HG03139 (cell line): ENCODE results near the gene ERC2.
A peak's percentile ranks its signal among the peaks of the same experiment; 100 is the strongest.
"Not testable (repeated sequence)": the region's sequence is repeated elsewhere in the genome, so short reads cannot be mapped to it uniquely, and the experiment has no call there.

Source experiments
- ATAC-seq: cut with Tn5 transposase; IDR thresholded peaks from one replicate; pipeline ENCODE4 v1.9.1; 2021; ENCODE audit not compliant: unreplicated experiment

ERC2 gene

DNA sequence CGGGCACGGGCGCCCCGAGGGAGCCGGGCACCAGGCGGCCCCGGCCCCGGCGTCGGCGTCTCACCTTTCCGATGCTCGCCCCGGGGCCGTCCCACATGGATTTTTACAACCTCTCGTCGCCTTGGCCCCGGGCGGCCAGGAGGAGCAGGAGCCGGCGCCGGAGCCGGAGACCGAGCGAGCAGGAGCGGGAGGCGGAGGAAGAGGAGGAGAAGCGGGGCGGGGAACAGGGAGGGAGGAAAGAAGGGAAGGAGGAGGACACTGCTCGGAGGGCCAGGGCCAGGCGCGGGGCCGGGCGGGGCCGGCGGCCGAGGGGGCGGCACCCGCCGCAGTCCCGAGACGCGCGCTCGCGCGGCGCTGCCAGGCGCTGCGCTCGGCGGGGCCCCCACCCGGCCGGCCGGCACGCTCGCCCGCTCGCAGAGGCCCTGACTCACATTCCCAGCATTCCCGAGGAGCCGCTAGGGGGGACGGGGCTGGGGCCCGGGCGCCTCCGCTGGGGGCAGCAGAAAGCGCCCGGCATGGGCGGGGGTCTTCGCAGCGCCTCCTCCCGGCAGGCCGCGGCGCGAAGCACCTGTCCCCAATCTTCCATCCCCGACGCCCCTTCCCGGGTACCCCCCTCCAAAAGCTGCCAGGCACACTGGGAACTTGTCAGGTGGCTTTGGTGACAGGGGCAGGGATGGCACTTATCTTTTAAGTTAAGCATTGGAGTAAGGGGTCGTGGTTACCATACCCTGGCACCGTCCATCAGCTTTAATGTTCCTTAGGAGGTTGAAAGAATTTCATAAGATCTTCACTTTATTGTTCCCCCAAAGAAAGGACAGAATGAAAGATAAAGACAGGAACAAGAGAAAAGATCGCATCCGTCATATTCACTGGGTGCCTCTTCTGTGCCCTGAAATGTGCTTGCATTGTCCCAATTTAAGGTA, at the start of gene ERC2:
Gene ERC2 (minus strand): TSS at position 284 of the 923 bp plus-strand sequence.
- ATAC-seq: no peak

DNA sequence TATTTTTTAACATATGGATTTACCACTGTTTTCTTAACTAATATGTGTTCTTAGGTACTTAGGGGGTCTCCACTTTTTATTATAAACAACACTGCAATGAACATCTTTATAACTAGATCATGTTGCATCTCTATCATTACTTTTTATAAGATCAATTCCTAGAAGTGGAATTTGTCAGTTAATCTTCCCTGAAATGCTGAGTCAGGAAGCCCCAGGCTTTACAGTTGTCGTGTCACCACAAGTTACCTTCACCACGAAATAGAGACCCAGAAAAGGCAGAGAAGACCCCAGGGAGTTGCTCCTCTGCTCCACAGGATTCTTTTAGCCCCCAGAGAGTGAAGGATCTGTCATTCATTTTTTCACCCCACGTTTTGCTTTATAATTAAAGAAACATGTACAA, 34.5 kb upstream of the ERC2 start:
- no peak for ATAC-seq

DNA sequence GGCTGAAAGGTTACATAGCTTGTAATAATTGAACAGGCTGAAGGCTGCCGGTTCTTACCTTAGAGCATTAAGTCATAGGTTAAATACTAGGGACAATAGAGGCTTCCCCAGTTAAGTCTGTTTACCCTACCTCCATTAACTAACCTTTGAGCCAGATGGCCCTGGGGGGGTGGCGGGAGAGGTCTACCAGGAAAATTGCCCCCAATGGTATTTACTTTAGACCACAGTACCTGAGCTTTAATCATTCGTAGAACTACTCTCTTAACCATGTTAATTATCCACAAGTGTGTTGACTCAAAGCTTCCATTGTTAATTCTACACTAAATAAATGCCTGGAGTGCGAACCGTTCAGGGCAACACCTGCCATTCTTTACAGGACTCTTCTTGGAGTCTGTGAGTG, 28.1 kb upstream of the ERC2 start:
- ATAC-seq: not testable (repeated sequence)

DNA sequence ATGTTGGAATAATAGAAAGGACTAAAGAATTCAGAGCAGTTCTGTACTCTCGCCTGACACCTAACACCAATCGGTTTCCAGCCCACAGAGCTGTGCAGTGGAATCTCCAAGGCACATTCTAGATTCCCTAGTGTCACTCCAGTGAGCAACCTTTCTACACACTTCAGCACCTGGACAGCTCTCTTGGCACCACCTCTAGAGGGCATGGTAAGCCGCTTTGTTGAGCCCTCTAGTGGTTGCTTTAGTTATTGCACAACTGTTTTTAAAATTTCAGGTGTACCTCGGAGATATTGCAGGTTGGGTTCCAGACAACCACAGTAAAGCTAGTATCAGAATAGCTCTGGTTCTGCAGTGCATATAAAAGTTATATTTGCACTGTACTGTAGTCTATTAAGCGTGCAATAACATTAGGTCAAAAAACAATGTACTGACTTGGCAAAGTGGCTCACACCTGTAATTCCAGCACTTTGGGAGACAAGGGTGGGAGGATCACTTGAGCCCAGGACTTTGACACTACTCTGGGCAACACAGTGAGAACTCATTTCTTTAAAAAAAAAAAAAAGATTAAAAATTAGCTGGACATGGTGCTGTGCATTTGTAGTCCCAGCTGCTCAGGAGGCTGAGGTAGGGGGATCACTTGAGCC, 26.5 kb upstream of the ERC2 start:
- peak; percentile 85 for ATAC-seq

DNA sequence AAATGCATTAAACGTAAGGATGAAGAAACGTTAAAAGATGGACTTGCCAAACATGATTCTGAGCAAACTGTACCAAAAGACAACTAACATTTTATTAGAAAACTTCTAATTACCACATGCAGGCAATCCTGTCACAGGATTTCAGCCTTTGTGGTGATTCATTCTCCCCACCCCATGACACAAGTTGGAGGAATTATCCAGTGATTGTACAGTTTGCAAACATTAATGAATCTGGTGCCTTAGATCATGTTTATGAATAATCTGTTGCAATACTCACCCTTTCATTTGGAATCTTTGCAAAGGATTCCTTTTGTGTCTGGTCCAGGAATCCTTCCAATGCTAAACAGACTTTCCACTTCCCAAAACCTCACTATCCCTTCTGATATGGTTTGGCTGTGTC, 23.3 kb upstream of the ERC2 start:
- no peak for ATAC-seq

DNA sequence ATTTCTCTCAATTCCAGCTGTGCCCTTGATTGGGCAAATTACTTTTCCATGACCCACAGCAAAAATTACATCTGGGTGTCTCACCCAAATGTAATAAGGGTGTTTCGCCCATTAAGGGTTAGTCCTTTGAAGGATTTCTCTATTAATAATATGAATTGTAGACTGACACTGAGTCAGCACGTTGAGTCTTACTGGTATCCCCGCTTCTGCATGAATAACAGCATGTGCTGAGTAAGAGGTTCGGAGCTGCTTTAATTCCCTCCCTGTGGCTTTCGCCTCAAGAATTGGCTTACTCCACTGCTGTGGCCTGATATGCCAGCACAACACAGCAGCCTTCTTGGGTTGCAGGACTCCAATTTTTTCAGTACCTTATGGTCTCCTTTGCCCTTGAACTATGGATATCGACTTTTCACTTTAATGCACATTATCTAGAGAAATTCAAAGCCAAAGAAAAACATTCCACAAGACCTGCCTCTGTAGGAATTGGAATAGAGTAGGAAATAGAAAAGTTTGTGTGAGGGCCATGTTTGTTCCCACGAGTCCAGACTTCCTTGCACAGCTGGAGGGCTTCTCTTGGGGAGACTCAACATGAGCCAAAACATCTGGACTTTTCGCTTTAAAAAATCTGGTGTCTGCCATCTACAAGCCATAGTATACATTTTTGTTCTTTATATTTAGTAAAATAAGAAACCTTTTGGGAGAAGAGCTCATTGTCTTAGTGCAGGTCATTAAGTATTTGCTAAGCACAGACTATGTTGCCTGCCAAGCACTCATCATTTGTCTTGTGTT, 20.7 kb upstream of the ERC2 start:
- ATAC-seq: no peak

DNA sequence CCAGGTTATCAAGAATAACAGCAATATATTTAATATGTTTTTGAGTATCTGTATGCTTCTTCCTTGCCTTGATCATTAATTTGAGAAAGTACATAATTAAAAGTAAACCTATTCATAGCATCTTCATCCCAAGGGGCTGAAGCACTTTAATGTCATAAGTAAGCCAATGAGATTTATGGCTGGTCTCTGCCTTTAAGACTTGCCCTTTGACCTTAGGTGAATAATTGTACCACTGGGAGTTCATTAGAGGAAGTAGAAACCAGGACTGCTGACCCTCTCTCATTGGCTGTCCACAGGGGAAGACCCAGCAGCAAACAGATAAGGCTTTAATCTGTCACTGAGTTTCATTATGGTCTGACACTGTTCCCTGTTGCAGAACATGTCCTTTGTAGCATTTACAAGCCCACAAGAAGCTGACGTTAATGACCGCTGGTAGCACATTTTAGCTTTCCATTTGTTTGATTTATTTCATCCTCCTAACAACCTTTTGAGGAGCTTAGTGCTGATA, 16.3 kb upstream of the ERC2 start:
- no peak for ATAC-seq

DNA sequence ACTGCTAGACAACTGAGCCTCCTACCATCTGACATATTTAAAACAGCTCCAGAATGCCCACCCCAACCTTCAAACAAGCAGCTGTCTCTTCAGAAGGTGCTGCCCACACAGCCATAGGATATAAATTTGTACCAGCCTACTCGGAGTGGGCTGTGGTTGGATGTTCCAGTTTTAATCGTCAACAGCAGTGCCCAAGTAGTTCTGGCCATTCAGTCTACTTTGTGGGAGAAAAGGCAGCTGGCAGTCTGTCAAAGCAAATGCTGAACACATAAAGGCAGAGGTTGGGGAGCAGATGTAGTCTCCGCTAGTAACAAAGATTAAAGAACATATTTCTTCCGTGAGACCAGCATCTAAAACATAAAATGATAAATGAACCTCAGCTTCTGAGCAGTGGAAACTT, 15.9 kb upstream of the ERC2 start:
- ATAC-seq: no peak

DNA sequence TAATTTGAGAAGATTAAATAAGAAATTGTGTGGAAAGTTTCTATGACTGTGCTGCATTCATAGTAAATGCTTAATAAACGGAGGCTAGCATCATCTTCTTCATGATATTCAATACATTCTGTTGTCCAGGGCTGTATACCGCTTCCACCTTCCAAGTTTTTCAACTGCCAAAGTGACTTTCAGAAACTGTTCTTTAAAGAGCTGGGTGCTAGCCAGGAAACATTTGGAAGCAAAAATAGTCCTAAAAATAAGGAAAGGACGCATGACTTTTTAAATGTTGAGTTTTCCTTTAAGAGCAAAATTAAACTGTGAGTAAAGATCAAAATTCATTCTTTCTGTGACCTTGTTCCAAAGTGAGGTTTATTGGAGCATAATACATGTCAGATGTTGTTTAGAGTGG, 9.4 kb upstream of the ERC2 start:
- ATAC-seq: no peak

DNA sequence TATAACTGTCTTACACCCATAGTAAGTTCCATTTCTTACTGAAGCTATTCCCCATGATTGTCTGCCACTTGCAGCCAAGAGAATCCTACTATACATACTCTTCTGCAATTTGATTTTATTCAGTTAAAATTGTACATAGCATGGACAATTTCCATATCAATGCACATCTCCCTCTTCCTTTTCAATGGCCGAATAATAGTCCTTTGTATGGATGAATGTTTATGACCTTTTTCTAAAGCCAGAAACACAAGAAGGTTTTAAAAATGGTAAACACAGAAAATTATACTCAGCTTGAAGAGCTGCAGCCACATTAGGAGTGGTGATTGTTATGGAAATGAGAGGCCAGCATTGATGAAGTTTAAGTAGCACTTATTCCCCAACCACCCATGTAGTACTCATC, 8.5 kb upstream of the ERC2 start:
- ATAC-seq: no peak

DNA sequence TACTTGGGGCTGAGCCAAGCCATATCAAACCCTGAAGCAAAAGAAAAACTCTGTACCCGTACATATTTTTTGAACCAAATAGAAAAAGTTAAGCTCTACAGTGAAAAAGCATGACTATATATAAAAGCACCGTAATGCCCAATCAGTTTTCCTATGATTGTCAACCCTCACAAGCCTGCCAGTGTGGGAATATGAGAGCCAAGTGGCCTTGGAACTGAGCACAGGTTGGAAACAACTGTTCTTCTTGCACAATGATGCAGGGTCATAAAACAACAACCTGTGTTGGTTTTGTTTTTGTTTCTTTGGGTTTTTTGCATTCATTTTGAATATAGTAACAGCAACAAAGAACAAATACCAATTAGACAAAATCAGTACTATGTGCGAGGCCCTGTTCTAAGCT, 3.5 kb upstream of the ERC2 start:
- no peak for ATAC-seq

DNA sequence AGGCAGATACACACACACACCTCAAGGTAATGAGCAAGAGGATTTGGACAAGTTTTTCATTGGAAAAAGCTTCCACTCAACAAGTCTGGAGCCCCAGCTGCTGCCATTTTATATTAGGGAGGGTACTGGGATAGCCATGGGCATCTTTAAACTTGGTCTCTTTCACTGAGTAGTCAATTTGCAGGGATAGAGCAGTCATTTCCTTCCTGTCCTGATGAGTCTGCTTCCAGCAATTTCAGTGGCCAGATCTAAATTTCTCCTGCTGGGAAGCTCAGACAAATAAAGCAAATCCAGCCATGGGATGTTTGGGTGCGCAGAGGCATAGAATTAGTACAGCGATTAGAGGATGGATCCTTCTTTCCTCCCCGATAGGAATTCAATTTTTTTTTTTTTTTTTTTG, 874 bp upstream of the ERC2 start:
- ATAC-seq: no peak

DNA sequence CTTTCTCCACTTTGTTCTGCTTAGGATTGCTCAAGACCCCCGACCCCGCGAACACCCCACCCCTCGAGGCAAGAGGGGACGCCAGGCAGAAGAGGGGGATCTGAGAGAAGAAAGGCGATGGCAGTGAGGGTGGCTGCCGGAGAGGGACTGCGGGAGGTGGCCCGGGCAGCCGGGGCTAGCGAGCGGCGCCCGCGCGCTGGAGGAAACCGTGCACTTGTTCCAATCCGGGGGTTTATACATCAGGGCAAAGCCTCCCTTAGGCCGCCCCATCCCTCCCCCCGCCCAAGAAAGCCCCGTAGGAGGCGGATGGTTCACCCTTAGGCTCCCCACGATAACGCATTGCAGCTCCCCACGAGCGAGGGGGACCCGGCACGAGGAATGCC, 475 bp downstream of the ERC2 start:
- no peak for ATAC-seq

DNA sequence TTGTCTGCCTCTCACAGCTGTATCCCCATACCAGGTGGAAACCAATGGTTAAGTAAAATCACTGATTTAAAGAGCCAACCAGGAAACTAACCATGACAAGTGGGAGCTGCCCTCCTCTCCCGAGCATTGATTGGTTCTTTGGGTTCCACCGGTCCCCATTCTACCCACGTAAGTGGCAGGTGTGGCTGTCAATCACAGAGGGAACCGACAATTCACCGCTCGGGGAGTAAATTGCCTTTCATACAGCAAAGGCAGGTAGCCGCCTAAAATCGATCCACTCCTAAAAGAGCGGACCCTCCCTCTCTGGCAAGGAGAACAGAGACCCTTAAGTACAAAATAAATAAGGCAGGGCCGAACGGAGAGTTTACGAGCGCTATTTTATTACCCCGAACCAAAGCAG, 1.2 kb downstream of the ERC2 start:
- no peak for ATAC-seq

DNA sequence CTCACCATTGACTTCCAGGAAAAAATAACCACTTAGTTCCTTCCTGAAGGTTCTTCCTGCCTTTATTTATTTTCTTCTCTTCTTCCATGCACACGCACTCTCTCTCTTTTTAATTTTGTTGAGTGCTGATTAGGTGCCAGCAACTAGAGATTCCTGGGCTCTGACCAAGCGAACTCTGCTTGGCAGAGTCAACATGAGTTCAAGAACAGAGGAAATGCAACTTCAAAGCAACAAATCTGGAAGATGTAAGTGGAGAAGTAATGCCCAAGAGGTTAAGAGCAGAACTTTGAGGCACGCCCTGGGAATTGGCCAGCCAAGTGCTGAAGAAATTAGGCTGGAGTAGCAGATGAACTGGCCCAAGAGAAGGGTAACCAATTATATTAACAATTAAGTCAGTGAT, 8.5 kb downstream of the ERC2 start:
- no peak for ATAC-seq

DNA sequence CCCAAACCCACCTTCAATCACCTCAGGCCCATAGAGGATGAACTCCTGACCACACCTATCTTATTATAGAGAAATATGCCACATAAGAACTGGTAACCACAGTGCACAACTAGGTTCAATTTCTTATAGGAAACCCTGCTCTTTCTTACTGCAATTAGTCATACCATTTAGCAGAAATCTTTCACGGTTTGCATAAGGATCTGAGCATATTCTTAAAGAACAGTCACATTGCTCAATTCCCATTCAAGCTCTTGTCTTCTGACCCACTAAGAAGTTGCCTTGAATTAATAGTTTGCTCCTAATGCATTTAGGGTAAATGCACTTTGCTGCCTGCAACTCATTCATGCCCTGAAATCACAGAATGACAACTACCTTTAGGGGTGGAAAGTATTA, 9.2 kb downstream of the ERC2 start:
- ATAC-seq: no peak

DNA sequence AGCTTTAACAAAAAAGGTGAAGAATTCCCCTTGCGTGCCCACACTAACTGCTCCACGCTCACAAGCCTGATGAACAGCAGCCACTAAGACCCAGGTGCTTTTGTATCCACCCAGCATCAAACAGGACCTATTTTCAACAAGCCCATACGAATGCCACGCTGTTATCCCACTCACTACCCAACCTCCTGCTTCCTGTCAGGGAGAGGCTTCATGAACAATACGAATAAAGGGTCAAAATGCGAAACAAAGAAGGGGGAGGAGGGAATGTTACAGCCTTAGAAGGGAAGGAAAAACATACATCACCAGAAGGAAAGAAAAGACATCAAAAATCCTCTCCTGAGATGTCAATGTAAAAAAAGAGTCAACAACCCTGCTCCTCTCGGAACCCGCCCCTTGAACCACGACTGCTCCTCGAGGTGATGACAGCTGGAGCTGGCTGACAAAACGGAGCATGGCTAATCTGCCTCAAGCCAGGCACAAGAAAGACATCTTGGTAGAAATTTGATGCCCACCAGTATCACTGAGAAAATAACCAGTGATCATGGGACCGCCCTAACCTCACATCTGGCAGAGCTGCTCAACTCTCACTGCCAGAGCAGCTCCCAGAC, 9.7 kb downstream of the ERC2 start:
- no peak for ATAC-seq

DNA sequence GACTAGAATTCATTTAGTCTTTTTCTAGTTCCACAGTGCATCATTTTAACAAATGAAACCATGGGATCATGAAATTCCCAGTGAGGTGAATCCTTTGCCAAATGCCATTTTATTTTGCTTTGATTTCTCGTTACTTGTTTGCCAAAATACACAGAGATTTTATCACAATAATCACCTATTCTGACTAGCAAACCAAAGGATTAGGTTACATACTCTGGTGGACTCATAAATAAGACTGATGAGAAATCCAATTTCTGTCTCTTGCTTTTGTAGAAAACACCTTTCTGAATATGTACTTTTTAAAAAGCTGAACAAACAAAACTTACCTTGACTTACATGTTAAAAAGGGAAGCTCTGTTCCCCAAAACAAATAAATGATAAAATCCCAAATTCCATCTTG, 12.2 kb downstream of the ERC2 start:
- no peak for ATAC-seq

DNA sequence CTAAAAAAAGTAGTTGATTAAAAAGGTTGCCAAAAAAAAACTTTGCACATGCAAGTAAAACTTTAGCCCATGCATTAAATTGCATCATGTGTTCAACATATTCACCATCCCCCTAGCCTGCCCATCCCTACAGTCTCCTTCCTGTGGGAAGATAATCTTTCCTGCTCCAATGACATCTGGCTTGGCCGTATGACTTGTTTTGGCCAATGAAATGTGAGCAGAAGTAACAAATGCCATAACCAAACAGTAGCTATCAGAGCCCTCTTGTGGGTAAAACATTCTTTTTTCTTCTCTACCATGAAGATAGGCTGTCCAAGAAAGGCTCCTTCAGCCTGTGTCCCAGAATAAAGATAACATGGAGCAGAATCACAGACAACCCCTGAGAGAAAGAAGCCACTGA, 15.3 kb downstream of the ERC2 start:
- no peak for ATAC-seq

DNA sequence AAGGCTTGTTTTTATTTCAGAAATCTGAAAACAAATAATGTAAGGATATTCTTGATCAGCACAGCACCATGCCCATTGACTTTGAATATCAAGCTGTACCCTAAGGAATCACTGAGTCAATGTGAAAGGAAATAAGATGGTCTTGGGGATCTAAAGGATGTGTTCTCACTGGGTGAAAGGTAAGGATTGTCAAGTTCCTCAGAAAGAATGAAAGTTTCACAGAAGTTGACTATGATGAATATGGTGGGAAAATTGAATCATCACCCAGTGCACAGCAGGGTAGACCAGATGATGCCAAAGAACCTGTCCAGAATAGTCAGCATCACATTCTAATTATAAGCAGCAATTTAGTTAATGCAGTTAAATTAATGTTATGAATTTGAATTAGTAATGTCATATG, 16.2 kb downstream of the ERC2 start:
- ATAC-seq: no peak

DNA sequence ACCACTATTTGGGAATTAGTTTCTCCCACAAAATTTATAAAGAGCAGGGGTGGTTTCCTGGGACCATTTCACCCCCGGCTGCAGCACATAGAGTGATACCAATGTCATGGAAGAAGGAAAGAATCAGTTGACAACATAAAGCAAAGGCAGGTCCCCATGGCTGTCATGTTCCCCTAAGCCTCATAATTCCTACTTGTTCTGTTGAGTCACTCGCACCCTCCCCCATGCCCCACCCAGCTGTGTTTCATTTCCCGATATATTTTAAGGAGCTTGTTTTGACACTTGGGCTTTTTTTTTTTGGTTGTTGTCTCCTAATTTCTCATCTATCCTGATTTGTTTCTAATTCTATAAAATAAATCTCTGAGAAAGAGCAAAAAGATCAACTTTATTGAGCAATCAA, 24.9 kb downstream of the ERC2 start:
- no peak for ATAC-seq
